ENCODE results near the gene SYK.

- no peak for TF ChIP-seq CTCF (conservative IDR thresholded peaks at IDR 0.05; ENCODE audit: low read depth, low read length)
- TF ChIP-seq USF2 (IDR thresholded peaks at IDR 0.05; ENCODE audit: low read depth, low read length): no peak
- TF ChIP-seq RAD21 (IDR thresholded peaks at IDR 0.05; ENCODE audit: low read length): no peak
- no peak for TF ChIP-seq MAFK (IDR thresholded peaks at IDR 0.05; ENCODE audit: low read depth, low read length)
- TF ChIP-seq RCOR1 (IDR thresholded peaks at IDR 0.05; ENCODE audit: insufficient replicate concordance, low read length): no peak
- no peak for TF ChIP-seq SMC3 (IDR thresholded peaks at IDR 0.05; ENCODE audit: low read depth, low read length)
- no peak for TF ChIP-seq RFX5 (IDR thresholded peaks at IDR 0.05; ENCODE audit: low read depth, low read length)
- TF ChIP-seq POLR2A (IDR thresholded peaks at IDR 0.05; ENCODE audit: low read depth, low read length): no peak
- no peak for TF ChIP-seq BHLHE40 (IDR thresholded peaks at IDR 0.05; ENCODE audit: low read depth, low read length)
Observed at GRCh38 chr9:90821697-90822096, 20.1 kb downstream of the SYK start.
